Neural cell (in vitro differentiated cells): Measurements from ENCODE around the gene ASCC3. TPM values are rescaled to one million over a fixed set of nuclear protein-coding genes. Genes with fewer than 3 reads are reported as not detected.

Experiments used
- H2AFZ ChIP-seq: fragments of 200-600, 300-800 bp; sonication (generic), shearing (Covaris generic); 2 replicates; pipeline ENCODE4 v1.6.0; 2014; ENCODE audit warnings: low read depth, mild to moderate bottlenecking, antibody characterized with exemption, low read length, moderate library complexity
- H3F3A ChIP-seq: fragments of 200-600 bp; shearing (Covaris generic); 2 replicates; pipeline ENCODE4 v1.6.1; 2016; ENCODE audit warnings: mild to moderate bottlenecking, moderate library complexity, mixed read lengths, antibody characterized with exemption, low read length; ENCODE audit not compliant: insufficient read depth, poor library complexity, severe bottlenecking
- H3K27ac ChIP-seq: fragments of 200-600, 300-800 bp; sonication (generic), shearing (Covaris generic); 2 replicates; pipeline ENCODE4 v1.5.1; 2014; ENCODE audit warnings: mild to moderate bottlenecking, low read length, moderate library complexity
- H3K27me3 ChIP-seq: fragments of 300-800, 200-600 bp; sonication (generic), shearing (Covaris generic); 2 replicates; pipeline ENCODE4 v1.6.0; 2014; ENCODE audit warnings: mild to moderate bottlenecking, low read depth, low read length, moderate library complexity; ENCODE audit not compliant: insufficient read depth
- H3K36me3 ChIP-seq: fragments of 300-800, 200-600 bp; sonication (generic), shearing (Covaris generic); 2 replicates; pipeline ENCODE4 v1.5.1; 2014; ENCODE audit warnings: mild to moderate bottlenecking, antibody characterized with exemption, low read length, moderate library complexity; ENCODE audit not compliant: insufficient read depth
- H3K4me2 ChIP-seq: fragments of 300-800, 200-600 bp; sonication (generic), shearing (Covaris generic); 2 replicates; pipeline ENCODE4 v1.6.0; 2014; ENCODE audit warnings: mild to moderate bottlenecking, low read length
- H3K4me3 ChIP-seq: fragments of 300-800, 200-600 bp; sonication (generic), shearing (Covaris generic); 2 replicates; pipeline ENCODE4 v1.5.1; 2014; ENCODE audit warnings: mild to moderate bottlenecking, low read length, moderate library complexity
- H3K79me2 ChIP-seq: fragments of 200-600 bp; shearing (Covaris generic); replicated peaks from 2 replicates; pipeline ENCODE4 v1.6.0; 2014; ENCODE audit warnings: mild to moderate bottlenecking, low read length, moderate library complexity; ENCODE audit not compliant: insufficient read depth
- H3K9ac ChIP-seq: fragments of 300-800, 200-600 bp; sonication (generic), shearing (Covaris generic); 2 replicates; pipeline ENCODE4 v1.6.1; 2016; ENCODE audit warnings: mild to moderate bottlenecking, low read length, mixed read lengths
- H3K9me2 ChIP-seq: fragments of 200-600 bp; shearing (Covaris generic); 2 replicates; pipeline ENCODE4 v1.6.1; 2016; ENCODE audit warnings: mild to moderate bottlenecking, low read length, mixed read lengths; ENCODE audit not compliant: insufficient read depth
- H3K9me3 ChIP-seq: fragments of 200-600, 300-800 bp; sonication (generic), shearing (Covaris generic); 2 replicates; pipeline ENCODE4 v1.6.1; 2016; ENCODE audit warnings: mild to moderate bottlenecking, mixed run types, low read length, moderate library complexity, mixed read lengths
- H4K20me1 ChIP-seq: fragments of 200-600 bp; shearing (Covaris generic); 2 replicates; pipeline ENCODE4 v1.6.1; 2016; ENCODE audit warnings: mild to moderate bottlenecking, mixed run types; ENCODE audit not compliant: insufficient read depth
- CTCF ChIP-seq: fragments of 450-650 bp; IDR thresholded peaks from 2 replicates; pipeline ENCODE4 v1.5.1; 2014; ENCODE audit warnings: antibody characterized with exemption, mild to moderate bottlenecking, moderate library complexity; ENCODE audit not compliant: poor library complexity, severe bottlenecking
- EP300 ChIP-seq: fragments of 450-650 bp; conservative IDR thresholded peaks from 2 replicates; pipeline ENCODE4 v1.6.1; 2014; ENCODE audit warnings: antibody characterized with exemption, mild to moderate bottlenecking, moderate library complexity; ENCODE audit not compliant: poor library complexity, severe bottlenecking
- EZH2 ChIP-seq: fragments of 200-600, 300-800 bp; shearing (Covaris generic), sonication (generic); IDR thresholded peaks from 2 replicates; pipeline ENCODE4 v1.6.1; 2014; ENCODE audit warnings: antibody characterized with exemption, low read length, borderline replicate concordance, mild to moderate bottlenecking; ENCODE audit not compliant: insufficient read depth, poor library complexity, severe bottlenecking
- MXI1 ChIP-seq: fragments of 450-650 bp; conservative IDR thresholded peaks from 2 replicates; pipeline ENCODE4 v1.6.1; 2014; ENCODE audit warnings: antibody characterized with exemption, mild to moderate bottlenecking; ENCODE audit not compliant: poor library complexity, severe bottlenecking
- POLR2AphosphoS5 ChIP-seq: IDR thresholded peaks from 2 replicates; pipeline ENCODE4 v1.6.1; 2012
- RAD21 ChIP-seq: fragments of 450-650 bp; conservative IDR thresholded peaks from 2 replicates; pipeline ENCODE4 v1.6.1; 2014; ENCODE audit warnings: antibody characterized with exemption, mild to moderate bottlenecking, moderate library complexity
- REST ChIP-seq: IDR thresholded peaks from 2 replicates; pipeline ENCODE4 v1.6.1; 2012; ENCODE audit warnings: borderline replicate concordance
- SMC3 ChIP-seq: fragments of 450-650 bp; conservative IDR thresholded peaks from 2 replicates; pipeline ENCODE4 v1.6.1; 2014; ENCODE audit warnings: antibody characterized with exemption, mild to moderate bottlenecking, moderate library complexity; ENCODE audit not compliant: poor library complexity
- TAF1 ChIP-seq: IDR thresholded peaks from 2 replicates; pipeline ENCODE4 v1.6.1; 2012; ENCODE audit warnings: low read depth
- polyA plus RNA-seq: library from polyadenylated mRNA; depleted of rRNA; stranded (reverse); fragments of >200 nt; gene quantifications from 2 replicates; pipeline ENCODE4 v1.2.3, GENCODE V29; 2014

ASCC3 gene
- polyA plus RNA-seq, 1 donor from 2014 or later = 14.9 TPM

- no peak overlapping the region for H3K4me2 ChIP-seq
- H3K36me3 ChIP-seq = no peaks in the 10 kb centered on the region
- TF ChIP-seq RAD21 (no peak), EP300 (no peak), MXI1 (no peak), REST (no peak), CTCF (no peak), TAF1 (no peak), SMC3 (no peak), POLR2AphosphoS5 (no peak), EZH2 (no peak)
- H3K27ac ChIP-seq = no peak overlapping the region
- H3K79me2 ChIP-seq = no peaks in the 10 kb centered on the region
- no peak overlapping the region for H3K9ac ChIP-seq
- peaks cover 4% of the 10 kb centered on the region for H4K20me1 ChIP-seq
- H3K9me2 ChIP-seq = no peaks in the 10 kb centered on the region
- H3F3A ChIP-seq = no peaks in the 10 kb centered on the region
- H3K4me3 ChIP-seq = no peak overlapping the region
- H3K9me3 ChIP-seq = no peaks in the 10 kb centered on the region
- H3K27me3 ChIP-seq = peaks cover 14% of the 10 kb centered on the region
- no peak overlapping the region for H2AFZ ChIP-seq
These were observed 285.7 kb downstream of the ASCC3 start for GRCh38 chr6:100595456-100595855.

GRCh38 chr6:100593522-100593921 is 287.6 kb downstream of the ASCC3 start:
- H3K27ac ChIP-seq = no peak overlapping the region
- no peaks in the 10 kb centered on the region for H3K9me3 ChIP-seq
- no peak overlapping the region for H3K4me2 ChIP-seq
- H3K79me2 ChIP-seq = no peaks in the 10 kb centered on the region
- H3K4me3 ChIP-seq = no peak overlapping the region
- H4K20me1 ChIP-seq = peaks cover 4% of the 10 kb centered on the region
- no peaks in the 10 kb centered on the region for H3K9me2 ChIP-seq
- H3K9ac ChIP-seq = no peak overlapping the region
- H3K27me3 ChIP-seq = peaks cover 29% of the 10 kb centered on the region
- TF ChIP-seq MXI1 = no peak
- TF ChIP-seq EZH2 = no peak
- H2AFZ ChIP-seq = no peak overlapping the region
- H3F3A ChIP-seq = no peaks in the 10 kb centered on the region
- H3K36me3 ChIP-seq = peaks cover 6% of the 10 kb centered on the region

- Histone ChIP-seq H2AFZ (no peak overlapping the region), H3K27ac (no peak overlapping the region), H3K4me2 (peak overlapping the region; percentile 50), H3K36me3 (peaks cover 6% of the 10 kb centered on the region), H3K9ac (no peak overlapping the region), H4K20me1 (peaks cover 4% of the 10 kb centered on the region), H3F3A (no peaks in the 10 kb centered on the region), H3K9me2 (no peaks in the 10 kb centered on the region), H3K27me3 (peaks cover 29% of the 10 kb centered on the region), H3K79me2 (no peaks in the 10 kb centered on the region), H3K4me3 (peak overlapping the region; percentile 12), H3K9me3 (no peaks in the 10 kb centered on the region)
- TF ChIP-seq TAF1 = no peak
- TF ChIP-seq EZH2 = no peak
- no peak for TF ChIP-seq CTCF
- no peak for TF ChIP-seq MXI1
- TF ChIP-seq POLR2AphosphoS5 = peak; percentile 90
- peak; percentile 51 for TF ChIP-seq EP300
- TF ChIP-seq SMC3 = no peak
- no peak for TF ChIP-seq RAD21
- no peak for TF ChIP-seq REST
These were observed 288.2 kb downstream of the ASCC3 start for GRCh38 chr6:100592929-100593328.
